Kidney (tissue), 14 donors: ENCODE data around the gene TMEM125. TPM values are rescaled to one million over a fixed set of nuclear protein-coding genes. Genes with fewer than 3 reads are reported as not detected.
A peak's percentile ranks its signal among the peaks of the same experiment; 100 is the strongest.

ENCODE experiments used
- DNase-seq, 5 donors: peaks; one replicate each; pipeline ENCODE4 v3.0.0-alpha.2; 2013 to 2020
- FAIRE-seq: peaks from 2 replicates; lab custom pipeline; 2012; peaks lifted over from hg19 to GRCh38; lab: Jason Lieb, UNC
- H3K27ac ChIP-seq, 2 donors: one replicate each; pipeline ENCODE4 v1.7.0; 2013; ENCODE audit warnings: low read depth in 2 of 2, low read length in 2 of 2, inconsistent platforms in 1 of 2
- H3K27me3 ChIP-seq: one replicate; pipeline ENCODE4 v1.7.1; 2013; ENCODE audit warnings: low read length, inconsistent platforms; ENCODE audit not compliant: control insufficient read depth, insufficient read depth
- H3K36me3 ChIP-seq, 3 donors: one replicate each; pipeline versions ENCODE4 v1.7.0 to v1.7.1; 2013; ENCODE audit warnings: low read length in 3 of 3, control low read depth in 1 of 3, inconsistent platforms in 1 of 3; ENCODE audit not compliant: insufficient read depth in 3 of 3, control insufficient read depth in 2 of 3
- H3K4me1 ChIP-seq, 3 donors: one replicate each; pipeline versions ENCODE4 v1.7.0 to v1.7.1; 2013; ENCODE audit warnings: low read length in 3 of 3, inconsistent platforms in 1 of 3, low read depth in 1 of 3; ENCODE audit not compliant: control insufficient read depth in 2 of 3, insufficient read depth in 2 of 3
- H3K4me3 ChIP-seq, 3 donors: one replicate each; pipeline versions ENCODE4 v1.7.0 to v1.8.1; 2013; ENCODE audit warnings: low read length in 3 of 3, control low read depth in 1 of 3, inconsistent platforms in 1 of 3
- H3K9ac ChIP-seq, 3 donors: one replicate each; pipeline versions ENCODE4 v1.7.0 to v1.7.1; 2013; ENCODE audit warnings: low read length in 3 of 3, control low read depth in 1 of 3, inconsistent platforms in 1 of 3
- H3K9me3 ChIP-seq, 3 donors: one replicate each; pipeline versions ENCODE4 v1.7.0 to v1.7.1; 2013; ENCODE audit warnings: low read length in 3 of 3, control low read depth in 1 of 3, inconsistent platforms in 1 of 3; ENCODE audit not compliant: control insufficient read depth in 2 of 3, insufficient read depth in 1 of 3
- intact Hi-C: fragments of 100-400 bp; cut with DNase I; formaldehyde crosslinking; loops from one replicate; pipeline ENCODE4 v1.11.1; 2022
- polyA plus RNA-seq: library from polyadenylated mRNA; stranded (reverse); fragments of 350-450 nt; fragmentation: Illumina TruSeq; extraction: RNeasy Lipid Tissue Mini Kit (QIAGEN cat#74804); gene quantifications from one replicate; pipeline ENCODE4 v1.2.3, GENCODE V29; 2014; ENCODE audit warnings: low read depth, low replicate concordance; ENCODE audit not compliant: insufficient read depth
- total RNA-seq: library from RNA; stranded (reverse); fragmentation: NEBNext Ultra II Directional; extraction: Animal tissue kit (Norgen Biotek cat#: 25700); gene quantifications from one replicate; pipeline ENCODE4 v1.2.1, GENCODE V29; 2021
- TF ChIP-seq, protein P1 (sequence below): IDR thresholded peaks from 3 replicates; pipeline ENCODE4 v1.5.1; 2012; ENCODE audit warnings: mild to moderate bottlenecking, moderate library complexity, borderline replicate concordance; ENCODE audit not compliant: insufficient read depth; ENCODE audit errors: extremely low read depth
- donor health status: control.
- donor health status: control.
- donor health status: control.
- donor health status: control.
- donor health status: control.
- donor health status: DM: yes; HTN: yes; CAD: no.
- donor health status: Normal renal cell carcinoma (clear cell type).

Gene TMEM125
- total and polyA plus RNA-seq, 2 donors from 2014 or later: 17.5 to 22.0 TPM

DNA sequence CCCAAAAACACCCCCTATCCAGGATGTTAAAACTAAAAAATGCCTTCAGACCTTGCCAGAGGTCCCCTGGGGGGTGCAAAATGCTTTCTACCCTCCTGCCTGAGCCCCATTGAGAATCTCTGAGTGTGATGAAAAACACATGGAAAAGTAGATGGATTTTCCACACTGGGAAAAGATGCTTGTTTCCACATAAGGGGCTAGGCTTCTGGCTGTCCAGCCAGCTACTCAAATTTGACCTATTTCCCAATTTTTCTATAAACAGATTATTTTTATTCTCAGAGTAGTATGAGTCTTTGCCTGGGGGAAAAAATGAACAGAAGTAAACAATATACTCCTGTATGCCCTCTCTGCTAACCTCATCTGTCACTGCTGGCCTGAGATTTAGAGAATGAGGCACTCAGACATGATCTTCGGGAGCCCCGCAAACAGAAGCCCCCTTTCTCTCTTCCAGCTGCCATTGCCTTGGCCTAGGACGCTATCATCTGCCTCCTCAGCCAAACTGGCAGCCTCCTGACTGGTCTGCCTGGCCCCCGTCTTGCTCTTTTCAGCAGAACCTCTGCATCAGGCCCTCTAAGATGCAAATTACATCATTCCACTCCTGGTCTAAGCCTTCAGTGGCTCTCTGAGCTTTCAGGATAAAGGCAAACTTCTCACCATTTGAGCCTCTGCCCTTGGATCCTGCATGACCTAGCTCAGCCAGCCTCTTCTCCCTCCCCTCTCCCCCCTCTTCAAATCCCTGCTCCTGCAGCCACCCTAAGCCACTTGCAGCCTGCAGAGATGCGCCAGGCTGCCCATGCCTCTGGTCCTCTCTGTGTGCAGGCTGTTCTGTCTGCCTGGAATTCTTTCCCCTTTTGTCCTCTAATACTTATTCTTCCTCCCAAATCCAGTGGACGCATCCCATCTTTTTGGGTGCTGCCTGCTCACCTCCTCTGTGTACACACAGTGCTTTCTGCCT is 39.7 kb upstream of the TMEM125 start:
- H3K4me3 ChIP-seq: no peak overlapping the region
- no peak overlapping the region for H3K9ac ChIP-seq
- H3K9me3 ChIP-seq: no peaks in the 10 kb centered on the region
- H3K36me3 ChIP-seq: no peaks in the 10 kb centered on the region
- TF ChIP-seq, protein P1, sequence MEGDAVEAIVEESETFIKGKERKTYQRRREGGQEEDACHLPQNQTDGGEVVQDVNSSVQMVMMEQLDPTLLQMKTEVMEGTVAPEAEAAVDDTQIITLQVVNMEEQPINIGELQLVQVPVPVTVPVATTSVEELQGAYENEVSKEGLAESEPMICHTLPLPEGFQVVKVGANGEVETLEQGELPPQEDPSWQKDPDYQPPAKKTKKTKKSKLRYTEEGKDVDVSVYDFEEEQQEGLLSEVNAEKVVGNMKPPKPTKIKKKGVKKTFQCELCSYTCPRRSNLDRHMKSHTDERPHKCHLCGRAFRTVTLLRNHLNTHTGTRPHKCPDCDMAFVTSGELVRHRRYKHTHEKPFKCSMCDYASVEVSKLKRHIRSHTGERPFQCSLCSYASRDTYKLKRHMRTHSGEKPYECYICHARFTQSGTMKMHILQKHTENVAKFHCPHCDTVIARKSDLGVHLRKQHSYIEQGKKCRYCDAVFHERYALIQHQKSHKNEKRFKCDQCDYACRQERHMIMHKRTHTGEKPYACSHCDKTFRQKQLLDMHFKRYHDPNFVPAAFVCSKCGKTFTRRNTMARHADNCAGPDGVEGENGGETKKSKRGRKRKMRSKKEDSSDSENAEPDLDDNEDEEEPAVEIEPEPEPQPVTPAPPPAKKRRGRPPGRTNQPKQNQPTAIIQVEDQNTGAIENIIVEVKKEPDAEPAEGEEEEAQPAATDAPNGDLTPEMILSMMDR: no peak
- no peak for FAIRE-seq
- H3K4me1 ChIP-seq: peaks cover 0 to 12% (median 7%) of the 10 kb centered on the region in 3 donors
- H3K27me3 ChIP-seq: no peaks in the 10 kb centered on the region
- intact Hi-C loops: no loop called here
- DNase-seq: no peak
- H3K27ac ChIP-seq: no peak overlapping the region

DNA sequence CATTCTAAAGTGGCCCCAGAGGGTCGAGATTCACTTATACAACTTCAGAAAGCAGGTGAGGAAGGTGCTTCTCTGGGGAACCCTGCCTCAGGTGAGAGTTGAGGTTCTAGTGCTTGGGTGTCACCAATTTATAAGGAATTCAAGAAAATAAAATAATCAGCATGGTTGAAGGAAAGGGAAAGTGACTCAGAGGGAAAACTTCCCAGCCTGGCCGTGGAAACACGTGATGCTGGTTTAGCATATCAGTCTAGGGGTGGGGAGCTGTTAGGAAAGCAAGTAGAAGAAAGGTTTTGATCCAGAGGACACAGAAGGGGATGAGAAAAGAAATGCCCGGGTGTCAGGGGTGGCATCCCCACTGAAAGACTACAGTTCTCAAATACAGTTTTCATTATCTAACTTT is 37.7 kb upstream of the TMEM125 start:
- intact Hi-C loops: no loop called here
- no peak for FAIRE-seq

DNA sequence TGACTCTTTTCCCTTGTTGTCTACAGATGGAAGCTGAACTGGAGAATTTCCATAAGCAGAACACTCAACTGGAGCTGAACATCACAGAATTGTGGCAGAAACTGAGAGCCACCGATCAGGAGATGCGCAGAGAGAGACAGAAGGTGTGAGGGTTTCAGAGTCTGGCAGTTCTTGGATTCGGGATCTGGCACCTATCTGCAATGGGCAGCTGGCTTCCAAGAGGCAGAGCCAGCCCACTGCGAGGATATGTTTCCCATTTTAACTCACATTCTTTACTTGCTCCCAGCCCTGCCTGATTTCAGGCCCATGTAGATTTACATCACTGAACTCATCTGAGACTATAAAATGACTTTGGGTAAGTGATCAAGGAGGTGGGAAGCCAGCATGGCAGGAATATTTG is 37.3 kb upstream of the TMEM125 start:
- no peak overlapping the region for H3K4me3 ChIP-seq
- H3K27ac ChIP-seq: no peak overlapping the region
- TF ChIP-seq, protein P1: no peak
- FAIRE-seq: no peak
- H3K9me3 ChIP-seq: no peaks in the 10 kb centered on the region
- H3K36me3 ChIP-seq: no peaks in the 10 kb centered on the region
- no peak for DNase-seq
- no peak overlapping the region for H3K9ac ChIP-seq
- H3K27me3 ChIP-seq: no peaks in the 10 kb centered on the region
- intact Hi-C loops: no loop called here
- peaks cover 0 to 11% (median 10%) of the 10 kb centered on the region in 3 donors for H3K4me1 ChIP-seq

More for the DNA sequence above, 37.7 kb upstream of the TMEM125 start:
- no peaks in the 10 kb centered on the region for H3K36me3 ChIP-seq
- H3K27me3 ChIP-seq: no peaks in the 10 kb centered on the region
- no peak overlapping the region for H3K4me3 ChIP-seq
- H3K27ac ChIP-seq: peak overlapping the region in 1 of 2 donors; percentile 5
- no peaks in the 10 kb centered on the region for H3K9me3 ChIP-seq
- no peak overlapping the region for H3K9ac ChIP-seq
- H3K4me1 ChIP-seq: peaks cover 0 to 14% (median 7%) of the 10 kb centered on the region in 3 donors
- TF ChIP-seq, protein P1: no peak
- no peak for DNase-seq
